T-helper 1 cell treated with Interleukin-12 subunit alpha and Interleukin-12 subunit beta and Interleukin-4 antibody, amounts not matched to agents 30 ng/mL and 1 ng/mL, for 36 hours (primary cell): ENCODE data around the gene ATP6V1E1. TPM values are rescaled to one million over a fixed set of nuclear protein-coding genes. Genes with fewer than 3 reads are reported as not detected.
"Not testable (repeated sequence)": the region's sequence is repeated elsewhere in the genome, so short reads cannot be mapped to it uniquely, and the experiment has no call there.

Experiments used
- intact Hi-C: fragments of 100-400 bp; cut with micrococcal nuclease; formaldehyde crosslinking; loops from one replicate; pipeline ENCODE4 v1.15.1; 2024
- total RNA-seq: library from RNA; stranded (reverse); gene quantifications from 2 replicates; pipeline ENCODE4 v1.2.3, GENCODE V29; 2022

Gene ATP6V1E1
- 117 TPM in 2 replicates for total RNA-seq

DNA sequence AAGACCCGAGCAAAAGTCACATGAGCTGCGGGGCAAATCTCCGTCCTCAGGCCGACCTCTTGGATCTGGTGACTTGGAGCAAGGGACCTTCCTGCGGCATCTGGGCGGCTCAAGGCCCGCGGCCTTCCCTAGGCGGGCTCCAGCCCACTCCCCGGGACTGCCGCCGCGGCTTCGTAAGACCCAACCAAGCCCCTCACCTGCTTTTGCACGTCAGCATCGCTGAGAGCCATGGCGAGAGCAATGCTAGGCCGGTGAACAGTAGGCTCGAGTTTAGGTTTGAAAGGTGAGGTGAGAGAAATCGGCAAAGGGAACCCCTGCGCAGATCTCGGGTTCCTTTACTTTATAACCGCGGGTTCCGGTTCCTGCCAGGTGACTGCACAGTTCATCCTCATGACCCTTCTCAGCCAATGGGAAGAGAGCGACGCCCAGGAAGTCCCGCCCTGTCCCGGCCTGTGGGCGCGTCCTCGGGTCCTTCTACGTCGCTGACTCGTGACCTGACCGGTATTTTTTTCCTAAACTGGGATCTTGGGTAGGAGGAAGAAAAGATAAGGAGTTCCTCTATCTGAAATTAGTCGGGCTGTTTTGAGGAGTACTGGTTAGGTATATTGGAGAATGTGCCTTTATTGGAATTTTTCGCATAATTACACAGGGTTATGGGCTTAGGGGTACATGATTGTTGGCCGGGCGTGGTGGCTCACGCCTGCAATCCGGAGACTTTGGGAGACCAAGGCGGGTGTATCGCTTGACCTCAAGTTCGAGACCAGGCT is at the start of gene ATP6V1E1:
Gene ATP6V1E1 (minus strand): TSS at position 344 of the 767 bp plus-strand sequence. CDS start 114 bp downstream, at position 230.
- intact Hi-C loops, result loop anchor here (1.0 kb wide), 3 partner anchors 10 to 469 kb away; partner anchors contain the start of genes BCL2L13, HDHD5 and PEX26

DNA sequence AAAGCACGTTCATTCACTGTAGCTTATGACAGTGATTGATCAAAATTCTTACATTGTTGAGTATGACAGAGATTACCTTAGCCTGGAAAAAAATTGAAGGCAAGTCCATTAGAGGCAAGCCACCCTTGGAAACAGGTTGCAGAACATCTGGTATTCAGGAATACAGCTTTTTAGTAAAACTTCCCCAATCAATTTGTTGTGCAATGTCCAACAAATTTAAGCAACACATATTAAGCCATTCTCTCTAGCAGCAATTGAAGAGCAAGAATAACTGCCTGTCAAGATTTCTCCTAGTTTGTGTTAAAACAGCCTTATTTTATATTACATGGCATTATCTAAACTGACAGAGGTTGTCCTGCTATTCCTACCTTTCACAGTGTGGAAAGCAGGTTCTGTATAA is 47.0 kb upstream of the ATP6V1E1 start:
- intact Hi-C loops, result no loop called here

DNA sequence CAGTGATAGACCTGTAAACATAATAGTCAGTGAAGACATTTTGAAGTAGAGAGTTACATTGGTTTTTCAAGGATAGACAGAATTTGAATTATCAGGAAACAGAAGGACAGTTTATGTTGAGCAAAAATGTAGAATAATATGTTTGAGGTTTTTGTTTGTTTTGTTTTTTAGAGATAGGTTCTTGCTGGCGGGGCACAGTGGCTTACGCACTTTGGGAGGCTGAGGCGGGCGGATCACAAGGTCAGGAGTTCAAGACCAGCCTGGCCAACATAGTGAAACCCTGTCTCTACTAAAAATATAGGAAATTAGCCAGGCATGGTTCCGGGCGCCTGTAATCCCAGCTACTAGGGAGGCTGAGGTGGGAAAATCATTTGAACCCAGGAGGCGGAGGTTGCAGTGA is 45.6 kb upstream of the ATP6V1E1 start:
- intact Hi-C loops, result no loop called here

DNA sequence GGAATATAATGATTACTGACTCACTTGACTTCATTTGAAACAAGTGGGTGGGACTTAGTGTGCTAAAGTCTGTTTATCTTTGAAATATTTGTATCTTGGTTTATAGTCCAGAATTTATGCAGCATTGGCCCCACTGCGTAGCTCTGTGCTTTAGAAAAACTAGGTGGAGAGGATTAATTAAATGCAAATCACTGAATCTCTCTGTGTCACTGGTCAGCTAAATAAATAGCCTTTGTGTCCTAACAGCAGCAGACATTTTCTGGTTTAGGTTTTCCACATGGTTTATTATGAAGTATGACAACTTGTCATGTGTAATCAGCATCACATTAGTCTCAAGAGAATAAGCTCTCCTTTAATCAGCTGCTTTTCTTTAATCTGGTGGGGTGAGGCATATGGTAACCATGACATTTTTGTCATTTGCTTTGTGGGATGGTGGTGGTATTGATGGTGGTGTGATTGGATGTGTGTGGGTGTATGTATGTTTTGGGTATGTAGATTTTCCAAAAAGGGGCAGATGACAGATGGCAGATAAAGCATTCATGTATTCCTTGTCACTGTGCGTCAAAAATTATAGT is 44.0 kb upstream of the ATP6V1E1 start:
- intact Hi-C loops, result no loop called here

DNA sequence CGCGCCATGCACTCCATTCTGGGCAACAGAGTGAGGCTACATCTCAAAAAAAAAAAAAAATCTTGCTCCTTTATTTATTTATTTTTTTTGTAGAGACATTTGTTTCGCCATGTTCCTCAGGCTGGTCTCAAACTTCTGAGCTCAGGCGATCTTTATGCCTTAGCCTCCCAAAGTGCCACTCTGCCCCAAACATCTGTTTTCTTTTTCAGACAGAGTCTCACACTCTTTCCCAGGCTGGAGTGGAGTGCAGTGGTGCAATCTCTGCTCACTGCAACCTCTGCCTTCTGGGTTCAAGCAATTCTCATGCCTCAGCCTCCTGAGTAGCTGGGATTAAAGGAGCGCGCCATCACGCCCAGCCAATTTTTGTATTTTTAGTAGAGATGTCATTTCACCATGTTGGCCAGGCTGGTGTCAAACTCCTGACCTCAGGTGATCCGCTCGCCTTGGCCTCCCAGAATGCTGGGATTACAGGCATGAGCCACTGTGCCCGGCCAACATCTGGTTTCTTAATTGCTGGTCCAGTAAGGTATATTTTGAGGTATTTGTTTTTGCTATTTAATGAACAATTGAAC is 43.1 kb upstream of the ATP6V1E1 start:
- intact Hi-C loops, result not testable (repeated sequence)

DNA sequence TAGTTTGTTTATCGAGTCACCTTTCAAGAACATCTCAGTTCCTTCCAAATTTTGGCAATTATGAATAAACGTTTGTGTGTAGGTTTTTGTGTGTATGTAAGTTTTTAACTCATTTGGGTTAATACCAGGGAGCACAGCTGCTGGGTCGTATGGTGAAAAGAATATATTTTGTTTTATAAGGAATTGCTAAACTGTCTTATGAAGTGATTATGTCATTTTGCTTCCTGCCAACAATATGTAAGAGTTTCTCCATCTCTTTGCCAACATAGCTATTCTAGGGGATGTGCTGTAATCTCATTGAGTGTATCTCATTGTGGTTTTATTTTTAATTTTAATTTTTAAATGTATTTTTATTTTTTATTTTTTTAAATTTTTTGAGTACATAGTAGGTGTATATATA is 37.3 kb upstream of the ATP6V1E1 start:
- intact Hi-C loops, result no loop called here

DNA sequence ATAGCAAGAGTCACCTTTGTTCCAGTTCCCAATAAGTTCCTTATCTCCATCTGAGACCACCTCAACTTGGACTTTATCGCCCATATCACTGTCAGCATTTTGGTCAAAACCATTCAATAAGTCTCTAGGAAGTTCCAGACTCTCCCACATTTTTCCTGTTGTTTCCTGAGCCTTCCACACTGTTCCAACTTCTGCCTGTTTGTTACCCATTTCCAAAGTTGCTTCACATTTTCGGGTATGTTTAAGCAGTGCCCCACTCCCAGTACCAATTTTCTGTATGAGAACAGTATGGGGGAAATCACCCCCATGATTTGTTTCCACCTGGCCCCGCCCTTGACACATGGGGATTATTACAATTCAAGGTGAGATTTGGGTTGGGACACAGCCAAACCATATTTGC is 36.7 kb upstream of the ATP6V1E1 start:
- intact Hi-C loops, result no loop called here

DNA sequence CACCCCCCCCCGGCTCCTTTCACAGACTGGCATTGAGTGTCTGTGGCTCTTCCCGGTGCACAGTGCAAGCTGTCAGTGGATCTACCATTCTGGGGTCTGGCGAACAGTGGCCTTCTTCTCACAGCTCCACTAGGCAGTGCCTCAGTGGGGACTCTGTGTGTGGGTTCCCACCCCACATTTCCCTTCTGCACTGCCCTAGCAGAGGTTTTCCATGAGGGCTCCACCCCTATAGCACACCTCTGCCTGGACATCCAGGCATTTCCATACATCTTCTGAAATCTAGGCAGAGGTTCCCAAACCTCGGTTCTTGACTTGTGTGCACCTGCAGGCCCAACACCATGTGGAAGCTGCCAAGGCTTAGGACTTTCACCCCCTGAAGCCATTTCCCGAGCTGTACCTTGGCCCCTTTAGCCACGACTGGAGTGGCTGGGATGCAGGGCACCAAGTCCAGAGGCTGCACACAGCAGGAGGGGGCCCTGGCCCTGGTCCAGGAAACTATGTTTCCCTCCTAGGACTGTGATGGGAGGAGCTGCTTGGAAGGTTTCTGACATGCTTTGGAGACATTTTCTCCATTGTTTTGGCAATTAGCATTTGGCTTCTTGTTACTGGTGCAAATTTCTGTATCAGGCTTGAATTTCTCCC is 36.0 kb upstream of the ATP6V1E1 start:
- intact Hi-C loops, result no loop called here

DNA sequence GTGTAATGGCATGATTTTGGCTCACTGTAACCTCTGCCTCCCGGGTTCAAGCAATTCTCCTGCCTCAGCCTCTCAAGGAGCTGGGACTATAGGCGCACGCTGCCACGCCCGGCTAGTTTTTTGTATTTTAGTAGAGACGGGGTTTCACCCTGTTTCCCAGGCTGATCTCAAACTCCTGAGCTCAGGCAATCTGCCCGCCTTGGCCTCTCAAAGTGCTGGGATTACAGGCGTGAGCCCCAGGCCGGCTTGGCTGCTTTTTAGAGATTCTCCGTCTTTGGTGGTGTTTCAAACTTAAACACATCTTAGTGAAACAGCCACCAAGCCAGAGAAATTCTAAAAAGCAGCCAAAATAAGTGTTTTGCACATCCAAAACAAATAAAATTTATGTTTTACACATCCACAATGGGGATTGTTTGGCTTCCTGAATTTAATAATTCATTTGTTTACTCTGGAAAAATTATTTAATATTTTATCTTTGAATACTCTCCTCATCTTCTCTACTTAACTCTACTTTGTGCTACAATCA is 28.4 kb upstream of the ATP6V1E1 start:
- intact Hi-C loops, result no loop called here

DNA sequence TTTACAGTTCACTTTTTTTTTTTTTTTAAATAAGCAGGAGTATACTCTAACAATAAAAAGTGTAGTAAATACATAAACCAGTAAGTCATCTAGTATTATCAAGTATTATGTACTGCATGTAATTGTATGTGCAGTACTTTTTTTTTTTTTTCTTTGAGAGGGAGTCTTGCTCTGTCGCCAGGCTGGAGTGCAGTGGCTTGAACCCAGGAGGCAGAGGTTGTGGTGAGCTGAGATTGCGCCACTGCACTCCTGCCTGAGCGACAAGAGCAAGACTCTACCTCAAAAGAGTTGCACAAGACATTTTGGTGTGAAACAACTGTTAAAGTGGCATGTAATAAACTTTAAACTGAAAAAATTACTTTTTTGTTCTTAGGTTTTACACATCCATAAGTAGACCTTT is 26.7 kb upstream of the ATP6V1E1 start:
- intact Hi-C loops, result no loop called here

DNA sequence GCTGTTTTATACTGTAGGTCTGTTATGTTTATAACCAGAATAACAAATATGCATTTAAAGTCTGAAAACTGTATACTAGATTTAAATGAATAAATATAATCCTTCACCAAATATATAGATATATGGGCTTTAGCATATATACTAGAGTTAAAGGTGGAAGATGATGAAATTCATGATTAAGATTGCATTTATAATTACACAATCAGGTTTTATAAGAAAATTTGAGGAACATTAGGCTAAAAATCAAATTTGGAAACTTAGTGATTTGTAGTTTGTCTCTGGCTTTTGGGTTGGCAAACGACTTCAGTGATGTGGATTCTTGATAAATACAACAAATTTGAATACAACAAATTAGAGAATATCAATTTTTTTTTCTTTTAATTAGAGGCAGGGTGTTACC is 20.0 kb upstream of the ATP6V1E1 start:
- intact Hi-C loops, result no loop called here

DNA sequence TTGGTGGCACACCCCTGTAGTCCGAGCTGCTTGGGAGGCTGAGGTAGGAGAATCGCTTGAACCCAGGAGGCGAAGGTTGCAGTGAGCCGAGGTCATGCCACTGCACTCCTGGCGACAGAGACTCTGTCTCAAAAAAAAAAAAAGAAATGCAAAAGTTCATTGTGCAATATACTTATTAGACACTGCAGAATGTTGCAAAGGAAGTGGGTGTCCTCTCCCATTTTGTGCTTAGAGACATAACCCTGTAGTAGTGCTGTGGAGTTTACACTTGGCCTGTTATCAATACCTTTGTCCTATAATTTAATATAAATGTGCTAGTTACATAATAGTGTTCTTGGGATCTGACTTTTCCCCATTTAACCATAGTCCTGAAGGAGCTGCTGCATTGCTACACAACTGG is 19.4 kb upstream of the ATP6V1E1 start:
- intact Hi-C loops, result no loop called here

DNA sequence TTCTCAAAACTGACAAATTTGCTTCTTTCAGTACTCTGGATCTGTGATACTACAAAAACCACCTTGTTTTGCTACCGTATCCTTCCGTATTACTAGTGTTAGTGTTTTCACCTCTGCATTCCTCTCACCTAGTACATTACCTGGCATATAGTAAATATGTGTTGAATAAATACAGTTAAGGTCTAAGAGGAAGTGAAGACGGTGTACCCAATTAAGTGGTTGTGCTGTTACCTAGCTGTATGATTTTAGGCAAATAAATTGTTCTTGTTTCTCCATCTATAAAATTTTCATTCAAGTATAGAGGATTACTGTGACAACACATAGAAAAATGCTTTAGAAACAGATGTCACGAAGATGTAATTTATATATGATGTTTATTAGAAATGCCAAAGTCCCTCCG is 18.9 kb upstream of the ATP6V1E1 start:
- intact Hi-C loops, result no loop called here

DNA sequence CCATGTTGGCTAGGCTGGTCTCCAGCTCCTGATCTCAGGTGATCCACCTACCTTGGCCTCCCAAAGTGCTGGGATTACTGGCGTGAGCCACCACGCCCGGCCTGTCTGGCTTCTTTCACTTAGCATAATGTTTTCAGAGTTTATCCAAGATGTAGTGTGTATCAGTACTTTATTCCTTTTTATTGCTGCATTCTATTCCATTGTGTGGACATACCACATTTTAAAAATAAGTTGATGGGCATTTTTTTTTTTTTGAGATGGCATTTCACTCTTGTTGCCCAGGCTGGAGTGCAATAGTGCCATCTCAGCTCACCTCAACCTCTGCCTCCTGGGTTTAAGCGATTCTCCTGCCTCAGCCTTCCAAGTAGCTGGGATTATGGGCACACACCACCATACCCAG is 13.8 kb upstream of the ATP6V1E1 start:
- intact Hi-C loops, result not testable (repeated sequence)

DNA sequence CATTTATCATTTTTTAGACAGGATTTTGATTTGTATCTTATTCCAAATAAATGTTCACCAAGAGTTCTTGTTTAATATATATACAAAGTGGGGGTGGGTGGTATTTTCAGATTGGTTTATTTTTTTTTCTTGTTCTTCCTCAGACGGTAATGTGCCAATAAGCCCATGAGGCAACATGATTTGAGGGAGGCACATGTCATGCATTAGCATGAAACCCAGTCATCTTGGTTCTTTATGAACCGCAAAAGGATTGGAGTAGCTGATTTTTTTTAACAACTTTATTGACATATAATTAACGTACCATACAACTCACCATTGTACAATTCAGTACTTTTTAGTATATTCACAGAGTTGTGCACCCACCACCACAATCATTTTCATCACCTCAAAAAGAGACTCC is 12.7 kb upstream of the ATP6V1E1 start:
- intact Hi-C loops, result no loop called here

DNA sequence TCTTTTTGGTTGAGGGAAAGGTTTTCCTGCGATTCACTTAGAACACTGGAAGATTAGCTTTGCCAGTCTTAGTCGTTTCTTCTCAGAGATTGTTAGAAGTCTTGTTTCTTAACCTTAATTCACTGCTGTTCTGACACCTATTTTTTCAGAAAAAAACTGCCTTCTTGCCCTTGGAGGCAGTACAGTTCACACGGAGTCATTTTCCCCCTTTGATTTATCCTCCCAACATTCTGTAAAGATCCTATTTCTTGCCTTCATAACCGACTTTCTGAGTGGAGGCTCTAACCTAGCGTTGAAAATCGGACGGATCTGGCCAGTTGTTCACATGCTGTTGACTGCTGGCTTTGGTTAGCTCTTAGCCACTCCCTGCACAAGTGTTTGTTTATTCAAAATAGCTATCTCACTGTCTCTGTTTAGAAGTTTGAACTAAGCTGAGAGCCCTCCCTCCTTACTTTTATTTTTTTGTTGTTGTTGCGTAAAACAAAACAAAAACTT is 10.7 kb upstream of the ATP6V1E1 start:
- intact Hi-C loops, result loop anchor here (2.0 to 5.0 kb wide), 9 partner anchors 68 to 552 kb away; partner anchors contain the start of genes ADA2, PEX26 and USP18

DNA sequence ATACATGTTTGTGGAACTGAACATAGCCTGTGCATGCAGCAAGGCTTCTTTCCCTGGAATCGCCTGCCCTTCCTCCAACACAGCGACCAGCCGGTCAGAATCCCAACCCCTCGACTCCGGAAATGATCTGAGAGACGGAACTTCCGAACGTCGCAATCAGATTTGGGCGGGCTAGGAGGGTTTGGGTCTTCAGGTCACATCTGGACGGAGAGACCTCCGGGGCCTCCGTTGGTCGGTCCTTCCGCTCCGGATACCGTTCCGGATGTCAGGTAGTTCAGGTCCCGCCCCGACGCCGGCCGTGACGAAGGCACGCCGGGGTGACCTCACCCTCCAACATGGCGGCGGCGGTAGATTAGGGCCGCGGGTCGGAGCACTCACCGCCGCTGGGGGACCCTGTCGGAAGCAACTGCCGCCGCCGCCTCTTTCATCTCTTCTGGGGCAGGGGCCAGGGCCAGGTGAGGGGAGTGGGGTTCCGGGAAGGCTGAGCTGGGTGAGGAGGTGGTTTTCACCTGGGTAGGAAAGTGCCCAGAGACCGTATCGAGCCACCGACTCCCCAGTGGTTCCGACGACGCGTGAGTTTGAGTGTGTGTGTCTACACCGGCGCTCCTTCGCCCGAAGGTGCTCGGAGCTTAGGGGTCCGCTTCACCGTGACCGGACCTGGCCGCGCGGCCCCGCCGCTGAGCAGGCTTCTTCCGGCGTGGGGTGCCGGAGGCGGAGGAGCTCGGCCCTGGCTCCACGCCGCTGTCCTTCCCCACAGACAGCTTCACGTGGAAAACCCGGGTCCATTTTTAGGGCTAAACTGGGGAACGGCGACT is 10.1 kb upstream of the ATP6V1E1 start, which contains the start of gene BCL2L13:
Gene BCL2L13 (plus strand): TSS at position 326 of the 815 bp plus-strand sequence. CDS start 16,955 bp downstream, outside the sequence.
- intact Hi-C loops, result loop anchor here (1.0 to 5.0 kb wide), 11 partner anchors 10 to 552 kb away; partner anchors contain the start of genes ADA2, ATP6V1E1, HDHD5 and PEX26

DNA sequence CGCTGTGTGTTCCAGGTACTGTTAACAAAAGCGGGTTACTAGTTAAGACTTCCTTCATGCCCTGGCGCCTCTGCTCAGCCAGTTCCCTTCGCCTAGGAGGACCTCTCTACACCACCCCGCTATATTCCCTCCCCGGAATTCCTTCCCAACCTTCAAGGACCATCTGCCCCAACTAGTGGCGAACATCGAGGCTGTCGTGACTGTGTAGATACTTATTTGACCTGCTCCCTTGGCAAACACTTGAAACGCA is 9.6 kb upstream of the ATP6V1E1 start:
- intact Hi-C loops, result loop anchor here (1.0 to 5.0 kb wide), 11 partner anchors 10 to 551 kb away; partner anchors contain the start of genes ADA2, ATP6V1E1, HDHD5 and PEX26

DNA sequence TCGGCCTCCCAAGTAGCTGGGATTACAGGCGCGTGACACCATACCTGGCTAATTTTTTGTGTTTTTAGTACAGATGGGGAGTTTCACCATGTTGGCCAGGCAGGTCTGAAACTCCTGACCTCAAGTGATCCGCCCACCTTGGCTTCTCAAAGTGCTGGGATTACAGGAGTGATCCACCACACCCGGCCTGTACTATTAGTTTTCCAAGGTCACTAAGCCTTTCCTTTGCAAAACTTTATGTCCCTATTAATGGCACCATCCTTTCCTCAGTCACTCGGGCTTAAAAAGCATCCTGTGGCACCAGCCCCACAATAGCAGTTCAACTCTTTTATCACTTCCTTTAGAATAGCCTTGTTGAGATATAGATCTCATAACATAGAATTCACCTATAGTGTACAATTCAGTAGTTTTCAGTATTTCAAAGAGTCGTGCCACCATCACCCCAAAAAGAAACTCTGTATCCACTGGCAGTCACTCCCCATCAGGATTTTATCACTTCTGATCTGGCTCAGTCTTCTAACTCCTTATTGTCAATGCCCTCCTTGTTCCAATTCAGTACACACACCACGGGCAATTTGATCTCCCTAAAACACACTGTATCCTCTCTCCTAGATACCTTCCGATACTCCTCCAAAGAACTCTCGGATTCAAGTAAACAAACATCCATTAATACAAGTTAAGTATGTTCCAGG is 9.1 kb upstream of the ATP6V1E1 start:
- intact Hi-C loops, result loop anchor here (1.0 to 5.0 kb wide), 11 partner anchors 9 to 551 kb away; partner anchors contain the start of genes ADA2, ATP6V1E1, HDHD5 and PEX26

DNA sequence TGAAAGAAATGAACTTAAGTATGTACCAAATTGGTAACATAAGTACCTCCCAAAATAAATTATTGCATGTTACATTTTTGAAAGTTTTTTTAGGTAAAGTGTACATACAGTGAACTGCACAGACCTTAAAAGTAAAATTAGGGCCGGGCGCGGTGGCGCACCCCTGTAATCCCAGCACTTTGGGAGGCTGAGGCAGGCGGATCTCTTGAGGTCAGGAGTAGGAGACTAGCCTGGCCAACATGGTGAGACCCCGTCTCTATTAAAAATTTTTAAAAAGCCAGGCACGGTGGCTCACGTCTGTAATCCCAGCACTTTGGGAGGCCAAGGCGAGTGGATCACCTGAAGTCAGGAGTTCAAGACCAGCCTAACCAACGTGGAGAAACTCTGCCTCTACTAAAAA is 8.3 kb upstream of the ATP6V1E1 start:
- intact Hi-C loops, result loop anchor here (5.0 kb wide), 2 partner anchors 420 to 515 kb away; partner anchors contain the start of genes ADA2 and USP18
